ENCODE results near the gene NECTIN2.
"Not testable (repeated sequence)": the region's sequence is repeated elsewhere in the genome, so short reads cannot be mapped to it uniquely, and the experiment has no call there.

NECTIN2 gene

DNA sequence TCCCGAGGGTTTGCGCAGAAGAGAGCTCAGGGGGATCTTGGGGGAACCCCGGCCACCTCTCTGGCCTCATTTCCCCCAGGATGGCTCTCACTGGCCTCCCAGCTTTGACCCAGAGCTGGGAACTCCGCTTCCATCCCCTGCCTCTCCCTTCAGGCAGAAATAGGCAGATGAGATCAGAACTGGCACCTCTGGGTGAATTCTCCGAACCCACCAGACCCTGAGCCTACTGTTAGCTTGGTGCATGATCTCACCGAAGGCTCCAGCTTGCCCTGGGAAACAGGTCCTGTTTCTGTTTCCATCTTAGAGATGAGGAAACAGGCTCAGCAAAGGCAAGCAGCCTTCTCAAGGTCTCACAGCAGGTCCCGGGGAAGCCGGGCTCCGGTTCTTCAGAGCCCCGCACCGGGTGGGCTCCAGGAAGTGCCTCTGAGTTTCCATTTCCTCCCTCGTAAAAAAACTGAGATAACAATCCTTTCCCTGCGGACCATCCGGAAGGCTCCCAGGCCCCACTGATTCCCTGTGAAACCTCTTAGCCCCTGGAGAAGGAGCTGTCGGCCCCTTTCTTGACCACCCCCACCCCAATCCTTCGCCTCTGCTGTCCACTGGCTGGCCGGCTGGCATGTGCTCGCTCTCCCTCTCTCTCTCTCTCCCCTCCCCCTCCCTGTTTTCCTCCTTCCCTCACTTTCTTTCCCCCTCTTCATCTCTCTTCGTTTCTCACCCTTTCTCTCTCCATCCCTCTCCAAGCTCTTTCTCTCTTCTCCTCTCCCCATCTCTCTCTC is 2.1 kb downstream of the NECTIN2 start:
- Mint-ChIP-seq H3K27me3 (peaks cover 48% of the 10 kb centered on the region), H3K36me3 (ENCODE audit: insufficient read depth) (peaks cover 2% of the 10 kb centered on the region), H3K4me3 (no peak overlapping the region), H3K27ac (ENCODE audit: low read depth) (no peak overlapping the region), H3K4me1 (peaks cover 22% of the 10 kb centered on the region), H3K9me3 (no peaks in the 10 kb centered on the region)
- ATAC-seq (replicated peaks; ENCODE audit: extremely low read depth, poor library complexity, severe bottlenecking) = no peak
- DNase-seq (ENCODE audit: low spot score in 2 of 2) = no peak

DNA sequence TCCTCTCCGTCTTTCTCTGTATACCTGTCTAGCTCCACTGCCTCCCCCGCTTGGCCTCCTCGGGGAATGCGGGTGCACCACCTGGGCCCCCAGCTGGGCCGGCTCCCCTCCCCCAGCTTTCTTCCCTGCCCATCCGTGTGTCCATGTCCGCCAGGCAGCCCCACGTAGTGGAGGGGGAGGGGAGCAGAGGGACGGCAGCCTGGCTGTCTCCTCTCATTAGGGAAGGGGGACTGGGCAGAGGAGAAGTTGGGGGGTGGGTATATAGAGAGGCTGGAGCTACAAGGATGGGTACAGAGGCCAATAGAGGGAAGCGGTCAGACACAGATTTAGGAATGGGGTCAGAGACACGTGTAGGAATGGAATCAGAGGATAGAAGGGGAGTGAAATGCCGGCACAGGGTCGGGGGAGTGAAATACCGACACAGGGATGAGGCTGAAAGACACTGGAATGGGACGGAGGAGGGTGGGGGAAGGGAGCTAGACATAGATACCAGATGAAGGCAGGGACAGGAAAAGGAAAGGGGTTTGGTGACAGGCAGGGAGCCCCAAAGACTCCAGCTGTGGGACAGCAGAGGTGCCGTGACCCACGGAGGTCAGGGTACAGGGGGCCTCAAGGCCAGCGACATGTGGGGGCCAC is 2.8 kb downstream of the NECTIN2 start:
- Mint-ChIP-seq H3K27me3 (peaks cover 48% of the 10 kb centered on the region), H3K4me3 (no peak overlapping the region), H3K9me3 (no peaks in the 10 kb centered on the region), H3K4me1 (peaks cover 22% of the 10 kb centered on the region), H3K27ac (ENCODE audit: low read depth) (no peak overlapping the region), H3K36me3 (ENCODE audit: insufficient read depth) (peaks cover 2% of the 10 kb centered on the region)
- ATAC-seq (replicated peaks; ENCODE audit: extremely low read depth, poor library complexity, severe bottlenecking) = no peak
- DNase-seq (ENCODE audit: low spot score in 2 of 2) = no peak

DNA sequence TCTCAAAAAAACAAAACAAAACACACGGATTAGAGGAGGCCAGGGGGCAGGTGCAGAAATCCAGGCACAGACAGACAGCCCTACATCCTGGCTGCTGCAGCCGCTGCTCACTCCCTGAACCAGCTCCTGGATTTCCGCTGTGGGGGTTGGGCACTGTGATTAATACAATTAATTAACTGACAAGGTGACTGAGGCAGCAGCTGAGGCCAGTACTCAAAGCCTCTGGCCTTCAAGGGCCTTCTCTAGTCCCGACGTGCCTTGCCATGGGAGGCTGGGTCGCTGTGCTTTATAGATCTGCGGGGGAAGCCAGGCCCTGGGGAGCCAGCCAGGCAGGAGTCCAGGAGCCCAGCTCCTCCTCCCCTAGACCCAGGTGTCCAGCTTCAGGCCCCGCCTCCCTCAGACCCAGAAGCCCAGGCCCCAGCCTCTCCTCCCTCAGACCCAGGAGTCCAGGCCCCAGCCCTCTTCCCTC is 4.6 kb downstream of the NECTIN2 start:
- peaks cover under 1% of the 10 kb centered on the region for H3K36me3 Mint-ChIP-seq (ENCODE audit: insufficient read depth)
- ATAC-seq (replicated peaks; ENCODE audit: extremely low read depth, poor library complexity, severe bottlenecking) (no peak), DNase-seq (ENCODE audit: low spot score in 2 of 2) (no peak)
- peaks cover 11% of the 10 kb centered on the region for H3K4me1 Mint-ChIP-seq
- H3K4me3 Mint-ChIP-seq = no peak overlapping the region
- H3K9me3 Mint-ChIP-seq = no peaks in the 10 kb centered on the region
- H3K27me3 Mint-ChIP-seq = peaks cover 41% of the 10 kb centered on the region
- H3K27ac Mint-ChIP-seq (ENCODE audit: low read depth) = no peak overlapping the region

DNA sequence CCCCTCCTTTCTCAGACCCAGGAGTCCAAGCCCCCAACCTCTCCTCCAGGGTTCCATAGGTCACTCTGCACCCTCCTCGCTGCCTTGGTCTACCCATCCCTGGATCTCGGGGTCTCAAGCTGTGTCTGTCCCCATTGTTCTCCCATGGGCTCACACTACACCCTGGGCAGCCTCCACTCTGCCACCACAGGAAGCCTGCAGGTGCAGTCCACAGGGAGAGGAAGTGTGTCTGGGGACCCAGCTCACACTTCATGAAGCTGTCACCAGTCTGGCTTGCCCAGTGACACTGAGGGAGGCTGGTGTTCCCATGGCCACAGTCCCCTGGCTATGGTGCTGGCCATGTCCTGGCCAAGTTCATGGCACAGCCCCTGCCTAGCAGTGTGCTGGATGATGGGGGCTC is 5.3 kb downstream of the NECTIN2 start:
- H3K9me3 Mint-ChIP-seq = no peaks in the 10 kb centered on the region
- ATAC-seq (replicated peaks; ENCODE audit: extremely low read depth, poor library complexity, severe bottlenecking) (no peak), DNase-seq (ENCODE audit: low spot score in 2 of 2) (no peak)
- peaks cover 37% of the 10 kb centered on the region for H3K27me3 Mint-ChIP-seq
- H3K4me1 Mint-ChIP-seq = peaks cover 9% of the 10 kb centered on the region
- H3K27ac Mint-ChIP-seq (ENCODE audit: low read depth) = no peak overlapping the region
- no peak overlapping the region for H3K4me3 Mint-ChIP-seq
- H3K36me3 Mint-ChIP-seq (ENCODE audit: insufficient read depth) = no peaks in the 10 kb centered on the region

DNA sequence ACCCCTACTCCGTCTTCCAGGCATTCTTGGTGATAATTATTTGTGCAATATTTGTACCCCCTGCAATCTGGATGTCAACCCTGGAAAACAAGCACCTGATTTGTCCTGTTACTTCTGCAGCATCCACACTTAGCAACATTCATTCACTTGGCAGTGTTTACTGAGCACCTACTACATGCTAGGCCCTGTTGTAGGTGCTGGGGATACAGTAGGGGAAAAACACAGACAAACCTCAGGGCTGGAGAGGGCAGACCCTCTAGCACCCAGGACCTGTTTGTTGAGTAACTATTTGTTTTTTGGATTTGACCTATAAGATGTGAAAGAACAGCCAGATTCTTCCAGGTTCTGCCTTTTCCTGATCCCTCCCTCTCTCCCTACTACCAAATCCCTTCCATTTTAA is 9.5 kb downstream of the NECTIN2 start:
- Mint-ChIP-seq H3K27ac (ENCODE audit: low read depth) (no peak overlapping the region), H3K4me3 (no peak overlapping the region), H3K36me3 (ENCODE audit: insufficient read depth) (no peaks in the 10 kb centered on the region), H3K9me3 (no peaks in the 10 kb centered on the region), H3K27me3 (peaks cover 30% of the 10 kb centered on the region), H3K4me1 (no peaks in the 10 kb centered on the region)
- DNase-seq (ENCODE audit: low spot score in 2 of 2) = no peak
- no peak for ATAC-seq (replicated peaks; ENCODE audit: extremely low read depth, poor library complexity, severe bottlenecking)

DNA sequence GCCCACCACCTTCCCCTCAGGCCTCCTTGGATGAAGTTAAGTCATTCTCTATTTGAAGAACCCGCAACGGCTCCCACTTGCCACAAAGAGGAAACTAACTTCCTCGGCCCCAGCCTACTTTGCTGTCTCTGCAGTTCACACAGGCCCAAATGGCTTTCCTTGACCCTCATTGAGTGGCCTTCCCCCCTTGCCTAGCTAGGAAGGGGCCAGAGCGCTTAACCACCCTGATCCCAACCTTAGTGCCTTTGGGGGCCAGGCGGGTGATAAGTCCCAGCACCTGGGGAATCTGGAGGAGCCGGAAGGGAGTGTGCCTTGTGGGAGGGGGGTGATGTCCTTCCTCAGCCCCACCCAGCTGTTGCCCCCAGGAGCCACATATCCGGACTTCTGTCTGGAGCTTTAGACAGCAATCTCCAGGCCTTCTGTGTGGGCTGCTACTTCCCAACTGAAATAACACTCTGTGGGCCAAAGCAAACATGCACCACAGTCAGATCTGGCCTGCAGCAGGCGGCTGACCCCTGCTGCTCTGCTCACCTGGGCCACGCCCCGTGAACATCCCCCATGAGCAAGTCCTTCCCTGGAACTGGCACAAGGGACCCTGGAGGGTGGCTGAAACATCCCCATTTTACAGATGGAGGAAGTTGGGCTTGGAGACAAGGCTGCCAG is 10.5 kb downstream of the NECTIN2 start:
- H3K9me3 Mint-ChIP-seq = no peaks in the 10 kb centered on the region
- no peak for ATAC-seq (replicated peaks; ENCODE audit: extremely low read depth, poor library complexity, severe bottlenecking)
- peaks cover 29% of the 10 kb centered on the region for H3K27me3 Mint-ChIP-seq
- no peaks in the 10 kb centered on the region for H3K4me1 Mint-ChIP-seq
- no peaks in the 10 kb centered on the region for H3K36me3 Mint-ChIP-seq (ENCODE audit: insufficient read depth)
- DNase-seq (ENCODE audit: low spot score in 2 of 2) = no peak
- no peak overlapping the region for H3K27ac Mint-ChIP-seq (ENCODE audit: low read depth)
- H3K4me3 Mint-ChIP-seq = no peak overlapping the region

DNA sequence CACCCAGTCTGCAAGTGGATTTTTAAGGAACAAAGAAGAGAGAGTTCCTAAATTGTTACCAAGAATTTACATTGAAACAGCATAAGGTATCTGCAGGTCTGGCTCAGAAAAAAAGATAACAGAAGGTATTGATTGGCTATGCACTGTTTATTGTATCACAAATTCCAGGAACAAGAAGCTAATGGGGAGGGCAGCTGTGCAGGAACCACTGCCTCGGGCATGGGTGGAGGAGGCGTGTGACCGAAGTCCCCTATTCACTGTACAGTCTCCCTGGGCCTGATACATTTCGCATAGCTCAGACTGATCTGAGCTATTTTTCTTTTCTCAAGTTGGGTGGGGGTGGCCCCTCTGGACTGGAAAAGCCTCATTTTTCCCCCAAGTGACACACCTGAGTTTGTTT is 11.7 kb downstream of the NECTIN2 start:
- ATAC-seq (replicated peaks; ENCODE audit: extremely low read depth, poor library complexity, severe bottlenecking) = no peak
- H3K36me3 Mint-ChIP-seq (ENCODE audit: insufficient read depth) = no peaks in the 10 kb centered on the region
- H3K27ac Mint-ChIP-seq (ENCODE audit: low read depth) = no peak overlapping the region
- no peaks in the 10 kb centered on the region for H3K4me1 Mint-ChIP-seq
- no peaks in the 10 kb centered on the region for H3K9me3 Mint-ChIP-seq
- no peak overlapping the region for H3K4me3 Mint-ChIP-seq
- no peak for DNase-seq (ENCODE audit: low spot score in 2 of 2)
- H3K27me3 Mint-ChIP-seq = peaks cover 24% of the 10 kb centered on the region

DNA sequence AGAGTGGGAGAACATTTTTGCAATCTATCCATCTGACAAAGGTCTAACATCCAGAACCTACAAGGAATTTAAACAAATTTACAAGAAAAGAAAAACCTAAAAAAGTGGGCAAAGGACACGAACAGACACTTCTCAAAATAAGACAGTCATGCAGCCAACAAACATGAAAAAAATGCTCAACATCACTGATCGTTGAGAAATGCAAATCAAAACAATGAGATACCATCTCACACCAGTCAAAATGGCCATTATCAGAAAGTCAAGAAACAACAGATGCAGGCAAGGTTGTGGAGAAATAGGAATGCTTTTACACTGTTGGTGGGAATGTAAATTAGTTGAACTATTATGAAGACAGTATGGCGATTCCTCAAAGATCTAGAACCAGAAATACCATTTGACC is 15.5 kb downstream of the NECTIN2 start:
- H3K4me3 Mint-ChIP-seq; H3K9me3 Mint-ChIP-seq; H3K4me1 Mint-ChIP-seq; DNase-seq (ENCODE audit: low spot score in 2 of 2); H3K27ac Mint-ChIP-seq (ENCODE audit: low read depth); ATAC-seq (replicated peaks; ENCODE audit: extremely low read depth, poor library complexity, severe bottlenecking); H3K36me3 Mint-ChIP-seq (ENCODE audit: insufficient read depth): not testable (repeated sequence)
- peaks cover 32% of the 10 kb centered on the region for H3K27me3 Mint-ChIP-seq

DNA sequence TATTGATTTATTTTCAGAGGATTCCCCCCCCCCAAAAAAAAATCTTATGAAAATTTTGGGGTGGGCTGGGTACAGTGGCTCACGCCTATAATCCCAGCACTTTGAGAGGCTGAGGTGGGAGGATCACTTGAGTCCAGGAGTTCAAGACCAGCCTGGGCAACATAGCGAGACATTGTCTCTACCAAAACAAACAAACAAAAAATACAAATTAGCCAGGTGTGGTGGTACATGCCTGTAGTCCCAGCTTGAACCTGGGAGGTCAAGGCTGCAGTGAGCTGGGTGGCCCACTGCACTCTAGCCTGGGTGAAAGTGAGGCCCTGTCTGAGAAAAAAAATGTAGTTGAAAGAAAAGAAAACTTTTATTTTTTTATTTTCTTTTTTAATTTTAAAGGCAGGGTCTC is 17.9 kb downstream of the NECTIN2 start:
- ATAC-seq (replicated peaks; ENCODE audit: extremely low read depth, poor library complexity, severe bottlenecking) (no peak), DNase-seq (ENCODE audit: low spot score in 2 of 2) (no peak)
- H3K36me3 Mint-ChIP-seq (ENCODE audit: insufficient read depth) = no peaks in the 10 kb centered on the region
- H3K4me3 Mint-ChIP-seq = no peak overlapping the region
- no peaks in the 10 kb centered on the region for H3K4me1 Mint-ChIP-seq
- H3K27ac Mint-ChIP-seq (ENCODE audit: low read depth) = no peak overlapping the region
- H3K9me3 Mint-ChIP-seq = no peaks in the 10 kb centered on the region
- peaks cover 26% of the 10 kb centered on the region for H3K27me3 Mint-ChIP-seq

DNA sequence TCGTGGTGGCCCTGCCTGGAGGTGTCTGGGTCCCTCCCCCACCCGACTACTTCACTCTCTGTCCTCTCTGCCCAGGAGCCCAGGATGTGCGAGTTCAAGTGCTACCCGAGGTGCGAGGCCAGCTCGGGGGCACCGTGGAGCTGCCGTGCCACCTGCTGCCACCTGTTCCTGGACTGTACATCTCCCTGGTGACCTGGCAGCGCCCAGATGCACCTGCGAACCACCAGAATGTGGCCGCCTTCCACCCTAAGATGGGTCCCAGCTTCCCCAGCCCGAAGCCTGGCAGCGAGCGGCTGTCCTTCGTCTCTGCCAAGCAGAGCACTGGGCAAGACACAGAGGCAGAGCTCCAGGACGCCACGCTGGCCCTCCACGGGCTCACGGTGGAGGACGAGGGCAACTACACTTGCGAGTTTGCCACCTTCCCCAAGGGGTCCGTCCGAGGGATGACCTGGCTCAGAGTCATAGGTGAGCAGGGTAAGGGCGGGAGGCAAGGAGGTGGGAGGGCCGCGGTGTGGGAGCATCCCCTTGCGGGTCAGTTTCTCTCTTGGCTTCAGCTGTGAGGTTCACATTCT is 19.2 kb downstream of the NECTIN2 start:
- Mint-ChIP-seq H3K27me3 (peaks cover 22% of the 10 kb centered on the region), H3K4me1 (no peaks in the 10 kb centered on the region), H3K4me3 (no peak overlapping the region), H3K27ac (ENCODE audit: low read depth) (no peak overlapping the region), H3K36me3 (ENCODE audit: insufficient read depth) (no peaks in the 10 kb centered on the region), H3K9me3 (no peaks in the 10 kb centered on the region)
- ATAC-seq (replicated peaks; ENCODE audit: extremely low read depth, poor library complexity, severe bottlenecking) = no peak
- no peak for DNase-seq (ENCODE audit: low spot score in 2 of 2)

DNA sequence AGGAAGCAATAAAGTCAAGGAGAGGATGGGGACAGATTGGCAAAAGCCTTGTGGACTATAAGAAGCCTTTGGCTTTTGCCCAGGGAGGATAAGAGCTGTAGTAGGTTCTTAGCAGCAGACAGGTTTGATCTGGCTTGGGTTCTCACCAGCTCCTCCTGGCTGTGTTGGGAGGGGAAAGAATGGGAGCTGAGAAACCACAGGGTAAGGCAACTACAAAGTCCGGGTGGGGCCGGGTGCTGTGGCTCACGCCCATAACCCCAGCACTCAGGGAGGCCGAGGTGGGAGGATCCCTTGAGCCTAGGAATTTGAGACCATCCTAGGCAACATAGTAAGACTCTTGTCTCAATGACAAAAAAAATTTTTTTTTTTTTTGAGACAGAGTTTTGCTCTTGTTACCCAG is 20.6 kb downstream of the NECTIN2 start:
- no peak overlapping the region for H3K27ac Mint-ChIP-seq (ENCODE audit: low read depth)
- no peak overlapping the region for H3K4me3 Mint-ChIP-seq
- no peaks in the 10 kb centered on the region for H3K4me1 Mint-ChIP-seq
- no peaks in the 10 kb centered on the region for H3K9me3 Mint-ChIP-seq
- no peak for ATAC-seq (replicated peaks; ENCODE audit: extremely low read depth, poor library complexity, severe bottlenecking)
- DNase-seq (ENCODE audit: low spot score in 2 of 2) = no peak
- peaks cover 15% of the 10 kb centered on the region for H3K27me3 Mint-ChIP-seq
- H3K36me3 Mint-ChIP-seq (ENCODE audit: insufficient read depth) = no peaks in the 10 kb centered on the region

DNA sequence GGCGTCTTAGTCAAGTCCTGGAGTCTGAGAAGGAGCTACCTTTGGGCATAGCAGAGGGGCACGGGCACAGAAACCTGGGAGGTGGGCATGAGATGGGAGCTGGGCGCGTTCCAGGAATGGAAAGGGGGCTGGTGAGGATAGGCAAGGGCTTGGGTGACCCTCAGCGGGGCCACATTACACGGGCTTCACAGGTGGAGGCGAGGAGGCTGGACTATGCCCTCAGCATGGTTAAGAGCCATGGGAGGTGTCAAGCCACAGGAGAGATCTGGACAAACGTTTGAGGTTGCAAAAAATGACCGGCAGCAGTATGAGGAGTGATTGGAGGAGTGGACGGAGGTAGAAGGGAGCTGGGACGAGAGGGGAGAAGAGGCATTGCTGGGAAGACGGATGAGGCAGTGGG is 21.5 kb downstream of the NECTIN2 start:
- Mint-ChIP-seq H3K4me3 (no peak overlapping the region), H3K27ac (ENCODE audit: low read depth) (no peak overlapping the region), H3K9me3 (no peaks in the 10 kb centered on the region), H3K4me1 (no peaks in the 10 kb centered on the region), H3K27me3 (peaks cover 17% of the 10 kb centered on the region), H3K36me3 (ENCODE audit: insufficient read depth) (no peaks in the 10 kb centered on the region)
- ATAC-seq (replicated peaks; ENCODE audit: extremely low read depth, poor library complexity, severe bottlenecking) = no peak
- no peak for DNase-seq (ENCODE audit: low spot score in 2 of 2)
